Fibroblast of peridontal ligament (primary cell): Measurements from ENCODE around the gene IFT22.
"Not testable (repeated sequence)": the region's sequence is repeated elsewhere in the genome, so short reads cannot be mapped to it uniquely, and the experiment has no call there.

Source experiments
- DNase-seq: peaks from one replicate; pipeline ENCODE4 v3.0.0-alpha.2; 2010; ENCODE audit errors: extremely low read depth

IFT22 gene

DNA sequence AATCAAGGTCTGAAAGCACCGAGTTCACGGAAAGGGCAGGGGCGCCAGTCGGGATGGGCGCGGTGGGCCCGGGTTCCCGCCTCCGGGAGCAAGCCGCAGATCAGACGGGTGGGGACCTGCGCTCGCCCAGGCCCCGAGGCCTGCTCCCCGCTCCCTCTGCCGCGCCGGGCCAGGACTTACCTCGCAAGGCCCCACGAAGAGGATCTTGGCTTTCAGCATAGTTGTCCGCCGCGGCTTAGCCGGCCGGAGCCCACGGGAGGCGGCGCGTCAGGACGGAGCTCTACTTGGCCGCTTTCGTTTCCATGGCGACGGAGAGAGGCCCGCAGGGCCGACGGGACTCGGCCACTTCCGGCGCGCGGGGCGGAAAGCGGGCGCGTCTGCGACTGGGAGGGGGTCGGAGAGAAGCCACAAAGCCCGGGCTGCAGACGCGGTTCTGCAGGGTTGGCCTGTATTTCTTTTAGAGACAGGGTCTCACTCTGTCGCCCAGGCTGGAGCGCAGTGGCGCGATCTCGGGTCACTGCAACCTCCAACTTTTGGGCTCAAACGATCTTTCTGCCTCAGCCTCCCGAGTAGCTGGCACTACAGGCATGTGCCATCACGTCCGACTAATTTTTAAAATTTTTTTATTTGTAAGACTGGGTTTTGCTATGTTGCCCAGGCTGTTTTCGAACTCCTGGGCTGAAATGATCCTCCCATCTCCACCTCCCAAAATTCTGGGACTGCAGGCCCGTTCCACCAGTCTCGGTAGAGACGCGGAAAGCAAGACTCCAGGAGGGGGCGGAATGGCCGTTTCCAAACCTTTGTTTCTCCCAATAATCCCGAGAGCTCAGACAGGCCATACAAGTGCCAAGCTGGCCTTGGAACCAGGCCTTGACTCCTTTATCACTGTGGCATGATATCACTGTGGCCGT is at the start of gene IFT22:
IFT22 (minus strand) TSS at position 322 of the 911 bp plus-strand sequence; CDS start at position 219, 103 bp downstream.
- peak; percentile 86 for DNase-seq

DNA sequence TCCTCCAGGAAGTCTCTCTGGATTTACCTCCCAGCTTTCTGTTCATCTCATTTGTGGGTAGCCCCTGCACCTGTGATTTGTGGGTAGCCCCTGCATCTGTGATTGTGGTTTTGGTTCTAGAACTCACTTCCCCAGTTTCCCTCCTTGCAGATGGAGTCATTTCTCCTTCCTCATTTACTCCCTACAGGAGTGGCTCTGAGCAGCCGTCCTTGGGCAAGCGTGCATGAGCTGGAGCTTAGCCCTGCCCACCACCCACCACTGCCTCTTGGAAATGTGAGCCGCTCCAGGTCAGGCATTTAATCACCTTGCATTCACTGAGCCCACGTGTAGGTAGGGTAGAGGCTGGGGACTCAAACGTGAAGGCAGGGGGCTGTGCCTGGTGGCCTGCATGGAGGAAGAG is 49.2 kb upstream of the IFT22 start:
- no peak for DNase-seq

DNA sequence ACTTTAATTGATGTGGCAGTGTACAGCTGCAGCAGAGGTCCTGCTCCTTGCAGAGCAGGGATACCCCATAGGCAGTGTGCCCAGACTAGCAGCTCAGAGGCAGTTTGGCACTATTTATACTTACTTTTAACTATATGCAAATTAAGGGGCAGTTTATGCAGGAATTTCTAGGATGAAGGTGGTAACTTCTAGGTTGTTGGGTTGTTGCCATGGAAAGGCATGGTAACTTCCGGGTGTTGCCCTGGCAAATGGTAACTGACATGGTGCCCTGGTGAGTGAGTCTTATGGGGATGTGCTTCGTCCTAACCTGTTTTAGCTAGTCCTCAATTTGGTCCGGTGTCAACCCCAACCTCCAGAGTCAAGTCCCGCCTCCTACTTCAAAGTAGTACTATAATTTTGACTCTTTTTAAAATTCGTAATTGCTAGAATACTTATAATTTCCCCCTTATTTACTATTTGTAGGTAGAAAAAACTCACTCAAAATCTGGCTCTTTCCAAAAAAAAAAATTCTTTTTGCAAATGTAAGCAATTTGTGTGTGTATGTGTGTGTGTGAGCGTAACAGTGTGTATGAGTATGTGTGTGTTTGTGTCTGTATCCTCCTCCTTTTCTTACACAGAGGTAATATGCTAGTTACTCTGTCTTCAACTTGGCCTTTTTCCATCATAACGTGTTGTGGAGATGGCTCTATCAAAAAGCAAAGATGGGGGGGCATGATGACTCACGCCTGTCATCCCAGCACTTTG is 47.0 kb upstream of the IFT22 start:
- DNase-seq = no peak

DNA sequence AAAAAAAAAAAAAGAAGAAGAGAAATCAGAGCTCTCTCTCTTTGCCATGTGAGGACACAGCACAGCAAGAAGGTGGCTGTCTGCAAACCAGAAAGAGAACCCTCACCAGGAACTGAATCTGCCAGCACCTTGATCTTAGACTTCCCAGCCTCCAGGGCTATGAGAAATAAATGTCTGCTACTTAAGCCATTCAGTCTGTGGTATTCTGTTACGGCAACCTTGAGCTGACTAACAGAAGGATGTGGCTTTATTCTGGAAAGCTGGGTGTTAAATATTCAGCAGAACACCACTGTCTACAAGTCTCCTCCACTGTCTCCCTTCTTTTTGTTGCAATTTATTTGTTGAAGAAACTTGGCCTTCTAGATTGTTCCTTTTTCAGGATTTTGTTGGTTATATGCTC is 46.1 kb upstream of the IFT22 start:
- no peak for DNase-seq

DNA sequence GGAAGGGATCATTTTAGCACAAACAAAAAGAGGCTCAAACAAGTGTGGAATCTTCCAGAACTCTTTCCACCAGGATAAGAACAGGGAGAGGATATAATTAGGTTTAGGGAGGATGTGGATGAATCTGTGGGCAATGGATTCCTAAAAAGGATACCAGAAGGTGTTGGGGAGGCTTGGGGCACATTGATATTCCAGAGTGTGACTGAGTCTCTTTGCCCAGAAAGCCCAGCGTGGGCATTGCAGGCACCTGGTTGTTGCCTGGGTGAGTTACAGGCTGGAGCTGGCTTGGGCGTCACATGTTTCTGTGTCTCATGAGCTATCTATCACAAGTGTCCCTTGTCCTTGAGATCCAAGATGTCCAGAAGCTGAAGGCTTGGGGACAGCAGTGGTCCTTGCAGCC is 44.3 kb upstream of the IFT22 start:
- no peak for DNase-seq

DNA sequence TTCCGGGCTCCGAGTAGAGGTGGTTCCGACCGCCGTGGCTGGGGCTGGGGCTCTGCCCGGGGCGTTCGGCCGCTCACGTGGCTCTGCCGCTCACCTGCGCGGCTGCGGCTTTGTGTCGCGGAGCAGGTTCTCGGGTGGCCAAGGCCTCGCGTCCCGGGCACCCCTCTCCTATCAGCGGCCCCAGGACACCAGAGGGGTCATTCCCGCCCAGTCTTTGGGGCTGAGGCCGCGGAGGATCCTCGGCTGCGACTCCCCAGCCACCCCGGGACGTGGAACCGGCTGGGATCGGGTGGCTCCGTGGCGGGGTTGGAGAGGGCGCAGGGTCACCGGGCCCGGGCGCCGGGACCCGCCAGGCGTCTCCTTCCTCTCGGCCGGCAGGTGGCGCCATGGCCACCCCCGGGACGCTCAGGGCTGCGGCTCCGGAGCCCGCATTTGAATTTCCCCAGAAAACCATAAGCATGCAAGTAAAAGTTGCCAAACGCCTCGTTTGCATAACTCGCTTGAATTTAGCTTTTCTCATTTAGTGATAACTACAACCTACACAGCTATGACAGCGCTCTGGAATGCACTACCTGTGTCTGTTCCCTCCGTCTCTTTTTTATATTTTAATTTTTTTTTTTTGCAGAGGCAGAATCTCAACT is 42.2 kb upstream of the IFT22 start:
- DNase-seq = peak; percentile 72

DNA sequence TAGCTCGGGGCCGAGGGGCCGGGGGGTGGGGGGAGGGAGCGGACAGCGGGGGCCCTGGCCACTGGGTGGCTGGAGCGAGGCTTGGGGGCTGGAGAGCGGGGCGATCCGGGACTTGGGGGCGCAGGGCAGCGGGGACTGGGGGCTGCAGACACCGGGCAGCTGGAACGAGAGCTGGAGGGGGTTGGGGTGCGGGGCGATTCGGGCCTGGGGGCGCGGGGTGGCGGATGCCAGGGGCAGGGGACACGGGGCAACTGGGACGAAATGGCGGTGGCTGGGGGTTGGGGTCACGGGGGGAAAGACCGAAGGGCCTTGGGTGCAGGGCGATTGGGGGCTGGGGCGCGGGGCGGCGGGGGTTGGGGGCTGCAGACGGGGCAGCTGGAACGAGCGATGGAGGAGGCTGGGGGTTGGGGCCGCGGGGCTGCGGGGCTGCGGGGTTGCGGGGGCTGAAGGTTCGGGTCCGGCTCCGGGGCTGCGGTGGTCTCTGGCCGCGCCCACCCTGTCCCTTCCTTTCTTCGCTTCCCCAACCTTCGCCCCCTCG is 41.7 kb upstream of the IFT22 start:
- no peak for DNase-seq

DNA sequence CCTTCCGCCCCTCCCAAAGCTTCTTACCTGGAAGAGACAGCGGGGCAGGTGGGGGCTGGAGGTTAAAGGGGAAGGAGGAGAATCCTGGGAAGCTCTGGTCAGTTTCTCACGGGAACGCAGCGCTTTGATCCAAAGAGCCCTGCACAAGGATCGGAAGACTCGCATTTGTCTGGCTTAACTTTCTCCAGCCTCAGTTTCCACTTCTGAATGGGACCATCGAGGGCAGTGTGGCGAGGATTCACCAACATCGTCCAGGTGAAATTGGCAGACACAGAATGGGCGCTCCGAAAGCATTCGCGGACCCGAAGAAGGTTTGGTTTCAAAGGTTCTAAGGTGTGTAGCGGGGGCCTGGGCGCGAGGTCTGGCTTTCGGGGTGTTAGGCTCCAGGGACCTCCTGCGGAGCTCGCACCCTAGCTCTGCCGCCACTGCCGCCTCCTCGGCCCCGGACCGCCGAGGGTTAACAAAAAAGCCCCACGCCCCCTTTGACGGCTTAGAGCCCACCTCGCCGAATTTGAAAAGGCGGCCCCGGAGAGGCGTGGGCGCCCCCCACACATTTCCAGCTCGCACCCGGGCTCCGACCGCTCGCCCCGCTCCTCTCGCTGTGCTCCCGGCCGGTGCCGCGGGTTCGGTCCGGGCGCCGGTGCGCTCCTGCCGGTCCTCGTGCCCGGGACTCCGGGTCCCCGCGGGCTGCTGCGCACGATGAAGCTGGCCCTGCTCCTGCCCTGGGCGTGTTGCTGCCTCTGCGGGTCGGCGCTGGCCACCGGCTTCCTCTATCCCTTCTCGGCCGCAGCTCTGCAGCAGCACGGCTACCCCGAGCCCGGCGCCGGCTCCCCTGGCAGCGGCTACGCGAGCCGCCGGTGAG is 41.0 kb upstream of the IFT22 start, which contains the start of gene COL26A1:
COL26A1 (plus strand) TSS at position 542 of the 862 bp plus-strand sequence; CDS start at position 700, 158 bp downstream.
- no peak for DNase-seq

DNA sequence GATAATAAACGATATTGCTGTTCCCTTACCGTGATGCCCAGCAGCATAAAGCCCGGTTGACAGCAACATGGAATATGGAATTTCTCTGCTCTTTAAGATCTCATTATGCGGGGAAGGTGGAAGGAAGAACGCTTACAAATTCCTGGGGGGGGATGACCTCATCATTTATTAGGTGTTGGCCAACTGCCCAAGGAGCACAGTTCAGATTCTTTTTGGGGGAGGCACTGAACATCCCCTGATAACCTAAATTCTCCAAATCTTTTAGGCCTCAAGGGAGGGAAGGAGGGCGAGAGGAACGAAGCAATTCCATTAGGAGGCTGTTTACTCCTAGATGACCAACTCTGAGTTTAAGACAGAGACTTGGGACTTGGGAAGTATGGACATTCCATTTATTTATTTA is 35.8 kb upstream of the IFT22 start:
- DNase-seq = no peak

DNA sequence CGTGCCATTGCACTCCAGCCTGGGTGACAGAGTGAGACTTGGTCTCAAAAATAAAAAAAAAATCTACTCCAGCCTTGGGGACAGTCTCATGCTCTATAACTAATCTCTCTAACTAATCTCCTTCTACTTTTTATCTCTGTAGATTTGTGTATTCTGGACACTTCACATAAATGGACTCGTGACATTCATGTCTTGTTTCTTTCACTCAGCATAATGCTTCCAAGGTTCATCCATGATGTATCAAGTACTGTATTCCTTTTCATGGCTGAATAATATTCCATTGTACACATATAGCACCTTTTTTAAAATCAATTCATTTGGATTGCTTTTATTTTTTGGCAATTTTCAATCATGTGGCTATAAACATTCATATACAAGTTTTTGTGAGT is 31.3 kb upstream of the IFT22 start:
- no peak for DNase-seq

DNA sequence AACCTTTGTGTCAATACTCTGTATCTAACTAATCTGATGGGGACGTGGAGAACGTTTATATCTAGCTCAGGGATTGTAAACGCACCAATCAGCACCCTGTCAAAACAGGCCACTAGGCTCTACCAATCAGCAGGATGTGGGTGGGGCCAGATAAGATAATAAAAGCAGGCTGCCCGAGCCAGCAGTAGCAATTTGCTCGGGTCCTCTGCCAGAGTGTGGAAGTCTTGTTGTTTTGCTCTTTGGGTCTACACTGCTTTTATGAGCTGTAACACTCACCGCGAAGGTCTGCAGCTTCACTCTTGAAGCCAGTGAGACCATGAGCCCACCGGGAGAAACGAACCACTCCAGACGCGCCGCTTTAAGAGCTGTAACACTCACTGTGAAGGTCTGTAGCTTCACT is 27.7 kb upstream of the IFT22 start:
- DNase-seq = not testable (repeated sequence)

DNA sequence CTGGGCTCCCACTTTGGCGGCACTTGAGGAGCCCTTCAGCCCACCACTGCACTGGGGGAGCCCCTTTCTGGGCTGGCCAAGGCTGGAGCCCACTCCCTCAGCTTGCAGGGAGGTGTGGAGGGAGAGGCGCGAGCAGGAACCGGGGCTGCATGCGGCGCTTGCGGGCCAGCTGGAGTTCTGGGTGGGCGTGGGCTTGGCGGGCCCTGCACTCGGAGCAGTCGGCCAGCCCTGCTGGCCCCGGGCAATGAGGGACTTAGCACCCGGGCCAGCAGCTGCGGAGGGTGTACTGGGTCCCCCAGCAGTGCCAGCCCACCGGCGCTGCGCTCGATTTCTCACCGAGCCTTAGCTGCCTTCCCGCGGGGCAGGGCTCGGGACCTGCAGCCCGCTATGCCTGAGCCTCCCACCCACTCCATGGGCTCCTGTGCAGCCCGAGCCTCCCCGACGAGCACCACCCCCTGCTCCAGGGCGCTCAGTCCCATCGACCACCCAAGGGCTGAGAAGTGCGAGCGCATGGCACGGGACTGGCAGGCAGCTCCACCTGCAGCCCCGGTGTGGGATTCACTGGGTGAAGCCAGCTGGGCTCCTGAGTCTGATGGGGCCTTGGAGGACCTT is 26.9 kb upstream of the IFT22 start:
- DNase-seq = not testable (repeated sequence)

DNA sequence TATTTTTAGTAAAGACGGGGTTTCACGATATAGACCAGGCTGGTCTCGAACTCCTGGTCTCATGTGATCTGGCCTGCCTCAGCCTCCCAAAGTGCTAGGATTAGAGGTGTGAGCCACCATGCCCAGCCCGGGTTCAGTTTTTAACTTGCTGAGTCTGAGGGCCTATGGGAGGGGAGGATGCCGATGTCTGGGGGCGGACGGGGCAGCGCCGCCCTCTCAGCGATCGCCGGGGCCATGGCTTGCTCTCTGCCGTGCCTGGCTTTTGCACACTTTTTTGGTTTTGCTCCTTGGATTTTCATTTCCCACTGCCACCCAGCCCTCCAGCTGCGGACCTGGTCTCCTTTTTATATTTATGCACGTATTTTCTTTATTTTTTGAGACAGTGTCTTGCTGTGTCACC is 25.9 kb upstream of the IFT22 start:
- DNase-seq = no peak

DNA sequence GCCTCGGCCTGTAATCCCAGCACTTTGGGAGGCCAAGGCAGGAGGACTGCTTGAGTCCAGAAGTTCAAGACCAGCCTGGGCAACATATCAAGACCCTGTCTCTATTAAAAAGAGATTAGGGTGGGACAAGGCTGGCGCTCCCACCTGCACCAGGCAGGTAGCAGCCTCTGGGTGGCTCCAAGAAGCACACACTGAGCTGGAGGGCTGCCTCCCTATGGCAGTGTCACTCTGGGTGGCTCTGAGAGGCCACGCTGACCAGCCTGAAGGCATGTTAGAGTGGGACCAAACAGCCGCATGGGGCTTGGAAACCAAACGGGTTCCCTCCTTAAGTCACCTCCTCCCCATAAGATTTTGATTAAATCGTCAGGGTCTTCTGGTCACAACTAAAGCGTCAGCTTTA is 21.3 kb upstream of the IFT22 start:
- no peak for DNase-seq

DNA sequence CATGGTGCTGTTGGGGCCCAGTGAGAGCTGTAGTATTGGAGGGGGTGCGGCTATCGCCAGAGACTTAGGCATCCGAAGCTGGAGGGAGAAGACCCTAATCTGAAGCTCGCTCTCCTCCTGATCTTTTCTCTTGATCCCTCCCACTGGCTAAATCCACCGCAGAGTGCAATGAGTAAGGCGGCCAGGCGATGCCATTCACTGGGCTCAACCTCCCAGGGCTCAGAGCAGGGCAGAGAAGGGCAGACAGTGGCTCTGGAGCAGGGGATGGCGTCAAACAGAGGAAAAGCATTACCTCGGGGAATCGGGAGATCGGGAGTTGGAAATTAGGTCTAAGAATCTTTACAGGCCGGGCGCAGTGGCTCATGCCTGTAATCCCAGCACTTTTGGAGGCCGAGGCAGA is 18.8 kb upstream of the IFT22 start:
- no peak for DNase-seq

DNA sequence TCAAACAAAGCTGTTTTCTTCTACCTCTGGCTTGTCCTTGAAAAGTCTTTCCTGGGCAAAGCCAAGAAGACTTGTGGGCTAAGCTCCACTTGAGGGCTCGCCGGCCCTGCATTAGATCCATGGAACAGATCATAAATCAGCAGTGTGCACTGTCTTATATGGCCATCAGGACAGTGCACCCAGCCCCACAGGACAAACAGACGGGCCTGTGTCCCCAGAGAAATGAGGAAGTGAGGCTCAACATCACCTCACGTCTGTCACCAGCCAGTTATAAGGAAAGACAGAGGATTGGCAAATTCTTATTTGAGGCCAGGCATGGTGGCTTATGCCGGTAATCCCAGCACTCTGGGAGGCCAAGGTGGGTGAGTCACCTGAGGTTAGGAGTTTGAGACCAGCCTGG is 12.3 kb upstream of the IFT22 start:
- DNase-seq = no peak

DNA sequence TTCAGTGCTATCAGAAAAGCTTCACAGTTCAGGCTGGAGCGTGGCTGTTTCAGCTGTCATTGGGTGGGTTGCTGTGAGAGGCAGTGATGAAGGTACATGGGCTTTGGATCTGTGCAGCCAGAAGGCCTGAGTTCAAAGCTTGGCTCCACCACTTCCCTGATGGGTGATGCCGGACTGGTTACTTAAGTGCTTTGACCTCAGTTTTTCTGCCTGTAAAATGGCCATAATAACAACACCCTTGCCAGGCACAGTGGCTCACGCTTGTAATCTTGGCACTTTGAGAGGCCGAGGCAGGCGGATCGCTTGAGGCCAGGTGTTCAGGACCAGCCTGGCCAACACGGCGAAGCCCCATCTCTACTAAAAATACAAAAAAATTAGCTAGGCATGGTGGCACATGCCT is 10.4 kb upstream of the IFT22 start:
- DNase-seq = no peak

DNA sequence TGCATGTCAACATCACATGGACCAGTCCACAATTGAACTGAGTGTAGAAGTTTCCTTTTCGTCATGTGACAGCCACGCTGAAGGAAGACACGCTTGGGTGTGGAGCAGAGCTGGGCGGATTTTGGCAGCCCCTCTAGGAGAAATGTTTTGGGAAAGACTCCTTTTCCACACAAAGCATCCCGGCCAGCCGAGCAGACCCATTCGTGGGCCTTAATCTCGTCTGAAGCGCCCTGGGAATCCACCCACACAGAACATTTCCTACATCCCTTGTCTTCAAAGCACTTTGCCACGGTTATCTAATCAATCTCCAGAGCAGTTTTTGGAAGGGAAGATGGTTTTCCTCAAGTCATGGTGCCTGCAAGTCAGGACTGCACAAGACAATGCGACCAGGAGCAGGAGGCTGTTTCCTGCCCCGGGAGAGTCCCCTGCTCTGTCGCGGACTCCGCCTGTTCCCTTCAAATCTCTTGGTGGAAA is 8.4 kb upstream of the IFT22 start:
- DNase-seq = no peak

DNA sequence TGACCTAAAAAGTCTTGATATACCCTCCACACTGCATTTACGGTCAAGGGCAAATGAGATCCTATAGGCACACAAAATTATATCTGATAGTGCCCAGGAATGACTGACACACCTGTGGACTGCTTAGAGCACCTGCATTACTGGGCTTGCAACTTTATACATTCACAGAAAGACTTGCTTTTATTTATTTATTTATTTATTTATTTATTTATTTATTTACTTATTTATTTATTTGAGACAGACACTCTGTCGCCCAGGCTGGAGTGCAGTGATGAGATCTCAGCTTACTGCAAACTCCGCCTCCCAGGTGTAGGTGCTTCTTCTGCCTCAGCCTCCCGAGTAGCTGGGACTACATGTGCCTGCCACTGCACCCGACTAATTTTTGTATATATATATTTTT is 6.5 kb upstream of the IFT22 start:
- DNase-seq = no peak

DNA sequence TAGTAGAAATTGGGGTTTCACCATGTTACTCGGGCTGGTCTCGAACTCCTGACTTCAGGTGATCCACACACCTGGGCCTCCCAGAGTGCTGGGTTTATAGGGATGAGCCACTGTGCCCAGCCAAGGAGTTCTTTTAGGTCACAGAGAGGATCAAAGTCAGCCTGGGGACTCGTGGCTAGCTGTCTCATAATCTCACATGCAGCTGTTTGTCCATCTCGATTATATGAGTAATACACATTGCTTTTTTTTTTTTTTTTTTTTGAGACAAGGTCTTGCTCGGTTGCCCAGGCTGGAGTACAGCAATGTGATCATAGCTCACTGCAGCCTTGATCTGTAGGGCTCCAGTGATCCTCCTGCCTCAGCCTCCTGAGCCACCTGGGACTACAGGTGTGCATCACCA is 2.2 kb downstream of the IFT22 start:
- no peak for DNase-seq

DNA sequence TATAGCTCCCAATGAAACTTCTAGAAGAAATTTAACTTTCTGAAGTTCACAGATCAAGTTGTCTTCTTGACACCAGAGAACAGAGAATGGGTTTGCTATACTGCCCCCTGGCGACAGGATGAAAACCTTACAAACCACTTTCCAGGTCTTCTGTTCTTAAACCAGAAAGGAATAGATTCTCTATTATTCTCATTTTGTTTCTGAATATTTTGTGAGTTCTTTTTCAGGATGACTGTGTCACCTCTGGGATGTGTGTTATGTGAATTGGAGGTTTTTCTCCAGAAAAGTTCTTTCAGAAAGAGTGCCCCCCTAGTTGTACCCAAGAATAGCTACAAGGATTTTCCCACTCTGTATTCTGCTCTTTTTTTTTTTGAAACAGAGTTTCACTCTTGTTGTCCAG is 6.3 kb downstream of the IFT22 start:
- DNase-seq = peak; percentile 59
